ENCODE data around the gene DDX27.
"Not testable (repeated sequence)": the region's sequence is repeated elsewhere in the genome, so short reads cannot be mapped to it uniquely, and the experiment has no call there.

The DDX27 gene

DNA sequence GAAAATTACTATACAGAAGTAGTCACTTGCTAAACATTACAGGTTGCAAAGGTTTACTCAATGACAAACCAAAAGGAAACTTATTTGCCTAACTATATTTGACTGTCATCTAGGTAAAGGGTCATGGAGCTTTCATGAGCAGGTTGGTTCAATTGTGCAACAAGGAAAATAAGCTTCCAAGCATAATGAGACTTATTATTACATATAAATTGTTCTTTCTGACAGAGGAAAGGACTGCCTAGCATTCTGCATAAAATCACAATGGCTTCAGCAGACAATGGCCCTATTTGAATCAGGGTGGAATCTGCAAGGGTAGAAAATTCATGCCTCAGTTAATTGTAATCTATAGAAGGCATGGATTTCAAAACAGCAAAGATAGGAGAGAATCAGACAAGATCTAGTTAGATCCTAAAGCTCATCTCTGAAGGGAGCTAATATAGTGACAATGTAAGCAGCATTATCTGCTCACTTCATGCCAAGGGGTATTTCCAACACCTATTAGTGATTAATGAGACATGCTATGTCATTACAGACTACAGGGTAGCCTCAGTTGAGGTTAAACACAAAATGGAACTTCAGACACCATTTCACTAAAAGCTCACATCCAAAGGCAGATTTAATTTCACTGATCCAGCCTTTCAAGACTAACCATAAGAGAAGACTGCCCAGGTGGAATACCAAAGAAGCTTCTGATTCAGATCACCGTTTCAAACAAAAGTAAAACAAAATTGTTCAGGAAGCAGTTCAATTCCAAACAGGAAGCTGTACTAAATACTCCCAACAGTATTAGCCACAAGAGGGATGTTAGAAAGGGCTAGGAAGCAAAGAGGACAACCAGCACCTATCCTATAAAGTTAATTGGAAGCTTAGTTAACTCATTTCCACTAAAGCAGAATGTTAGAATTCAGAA, 39.6 kb upstream of the DDX27 start:
- H3K4me3 ChIP-seq (ENCODE audit: low read length) = no peak overlapping the region
- DNase-seq (ENCODE audit: low read depth) = no peak
- TF ChIP-seq, protein P1, sequence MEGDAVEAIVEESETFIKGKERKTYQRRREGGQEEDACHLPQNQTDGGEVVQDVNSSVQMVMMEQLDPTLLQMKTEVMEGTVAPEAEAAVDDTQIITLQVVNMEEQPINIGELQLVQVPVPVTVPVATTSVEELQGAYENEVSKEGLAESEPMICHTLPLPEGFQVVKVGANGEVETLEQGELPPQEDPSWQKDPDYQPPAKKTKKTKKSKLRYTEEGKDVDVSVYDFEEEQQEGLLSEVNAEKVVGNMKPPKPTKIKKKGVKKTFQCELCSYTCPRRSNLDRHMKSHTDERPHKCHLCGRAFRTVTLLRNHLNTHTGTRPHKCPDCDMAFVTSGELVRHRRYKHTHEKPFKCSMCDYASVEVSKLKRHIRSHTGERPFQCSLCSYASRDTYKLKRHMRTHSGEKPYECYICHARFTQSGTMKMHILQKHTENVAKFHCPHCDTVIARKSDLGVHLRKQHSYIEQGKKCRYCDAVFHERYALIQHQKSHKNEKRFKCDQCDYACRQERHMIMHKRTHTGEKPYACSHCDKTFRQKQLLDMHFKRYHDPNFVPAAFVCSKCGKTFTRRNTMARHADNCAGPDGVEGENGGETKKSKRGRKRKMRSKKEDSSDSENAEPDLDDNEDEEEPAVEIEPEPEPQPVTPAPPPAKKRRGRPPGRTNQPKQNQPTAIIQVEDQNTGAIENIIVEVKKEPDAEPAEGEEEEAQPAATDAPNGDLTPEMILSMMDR (conservative IDR thresholded peaks at IDR 0.05; ENCODE audit: low read length) = no peak

DNA sequence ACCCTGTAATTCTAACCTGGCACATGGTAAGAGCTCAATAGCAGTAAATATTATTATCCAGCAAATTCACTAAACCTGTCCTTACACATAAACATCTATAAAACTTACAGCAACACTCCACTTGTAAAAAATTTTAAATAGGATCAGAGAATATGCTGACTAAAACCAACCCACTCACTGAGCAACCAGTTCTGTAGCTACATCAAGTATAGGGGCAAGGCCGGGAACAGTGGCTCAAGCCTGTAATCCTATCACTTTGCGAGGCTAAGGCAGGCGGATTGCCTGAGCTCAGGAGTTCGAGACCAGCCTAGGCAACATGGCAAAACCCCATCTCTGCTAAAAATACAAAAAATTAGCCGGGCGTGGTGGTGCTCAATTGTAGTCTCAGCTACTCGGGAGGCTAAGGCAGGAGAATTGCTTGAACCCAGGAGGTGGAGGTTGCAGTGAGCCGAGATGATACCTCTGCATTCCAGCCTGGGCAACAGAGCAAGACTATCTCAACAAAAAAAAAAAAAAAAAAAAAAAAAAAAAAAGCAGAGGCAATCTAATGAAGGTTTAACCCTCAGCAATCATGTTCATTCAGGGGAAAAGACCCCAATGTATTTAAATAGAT, 37.8 kb upstream of the DDX27 start:
- TF ChIP-seq, protein P1 (conservative IDR thresholded peaks at IDR 0.05; ENCODE audit: low read length) = no peak
- no peak for DNase-seq (ENCODE audit: low read depth)
- H3K4me3 ChIP-seq (ENCODE audit: low read length) = no peak overlapping the region

DNA sequence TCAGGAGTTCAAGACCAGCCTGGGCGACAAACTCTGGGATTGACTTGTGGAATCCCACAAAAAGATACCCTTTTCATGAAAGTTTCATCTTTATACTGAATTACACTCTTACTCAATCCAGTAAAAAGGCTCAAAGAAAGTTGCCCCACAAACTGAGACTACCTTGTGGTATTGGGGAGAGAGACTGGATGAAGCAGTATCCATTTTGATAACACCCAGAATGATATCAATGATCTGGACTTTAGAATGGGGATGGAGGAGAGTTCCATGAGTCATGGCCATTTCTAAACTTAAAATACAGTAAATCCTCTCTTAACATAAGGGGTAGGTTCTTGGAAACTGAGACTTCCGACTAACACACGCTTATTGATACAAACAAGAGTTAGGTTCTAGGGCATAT, 35.8 kb upstream of the DDX27 start:
- H3K4me3 ChIP-seq (ENCODE audit: low read length) = no peak overlapping the region

DNA sequence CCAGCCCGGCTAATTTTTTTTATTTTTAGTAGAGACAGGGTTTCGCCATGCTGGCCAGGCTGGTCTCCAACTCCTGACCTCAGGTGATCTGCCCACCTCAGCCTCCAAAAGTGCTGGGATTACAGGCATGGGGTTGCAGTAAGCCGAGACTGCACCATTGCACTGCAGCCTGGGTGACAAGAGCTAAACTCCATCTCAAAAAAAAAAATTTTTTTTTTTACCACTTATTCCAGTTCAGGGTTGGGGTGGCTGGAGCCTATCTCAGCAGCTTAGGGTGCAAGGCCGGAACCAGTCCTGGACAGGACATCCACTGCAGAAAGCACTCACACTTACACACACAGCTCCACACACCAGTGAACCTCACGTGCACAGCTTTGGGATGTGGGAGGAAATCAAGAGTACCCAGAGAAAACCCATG, 35.1 kb upstream of the DDX27 start:
- not testable (repeated sequence) for H3K4me3 ChIP-seq (ENCODE audit: low read length); DNase-seq (ENCODE audit: low read depth)

More for the DNA sequence above, 35.8 kb upstream of the DDX27 start:
- no peak for DNase-seq (ENCODE audit: low read depth)
- TF ChIP-seq, protein P1 (conservative IDR thresholded peaks at IDR 0.05; ENCODE audit: low read length) = no peak

DNA sequence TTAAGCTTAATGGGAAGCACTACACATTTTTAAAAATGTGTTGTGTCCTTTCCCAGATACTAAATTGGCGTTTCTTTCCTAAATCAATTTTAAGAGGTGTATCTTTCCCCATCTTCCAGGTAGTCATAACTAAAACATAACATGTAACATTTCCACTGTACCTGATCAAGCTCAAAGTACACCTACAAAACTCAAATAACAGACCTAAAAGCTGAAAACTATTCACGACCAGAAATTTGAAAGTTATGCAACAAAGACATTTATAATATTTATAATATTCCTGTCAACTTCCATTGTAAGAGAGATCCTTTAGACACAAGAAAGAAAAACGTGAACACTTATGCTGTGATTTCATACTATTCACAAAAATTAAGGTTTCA, 34.5 kb upstream of the DDX27 start:
- DNase-seq (ENCODE audit: low read depth) = no peak
- no peak overlapping the region for H3K4me3 ChIP-seq (ENCODE audit: low read length)
- TF ChIP-seq, protein P1 (conservative IDR thresholded peaks at IDR 0.05; ENCODE audit: low read length) = no peak

DNA sequence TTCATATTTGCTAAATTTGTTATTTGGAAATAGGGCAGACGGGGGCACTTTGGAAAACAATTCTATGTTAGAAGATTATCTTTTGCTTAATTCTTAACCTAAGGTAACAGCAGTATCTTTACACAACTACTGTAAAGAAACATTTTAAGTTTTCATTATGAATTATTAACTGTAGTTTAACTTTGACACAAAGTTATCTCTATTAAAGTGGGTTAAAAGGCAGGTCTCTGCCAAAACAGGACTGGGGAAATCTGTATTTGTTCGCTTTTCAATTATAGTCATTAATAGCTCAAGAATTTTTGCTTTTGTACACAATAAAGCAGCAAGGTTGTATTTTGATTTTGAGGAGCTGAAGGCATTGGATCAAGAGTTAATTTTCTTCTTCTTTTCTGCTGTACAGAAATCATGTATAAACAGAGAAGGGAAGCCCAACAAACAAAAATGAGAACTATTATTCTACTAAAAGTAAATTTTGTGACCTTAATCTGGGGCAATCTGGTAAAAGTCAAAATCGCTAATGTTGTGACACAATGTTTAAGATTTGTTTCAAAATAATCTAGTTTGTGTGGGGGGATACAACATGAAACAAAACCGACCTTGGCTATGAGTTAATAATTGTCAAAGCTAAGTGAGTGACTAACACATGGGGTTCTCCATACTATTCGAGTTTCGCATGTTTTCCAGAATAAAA, 34.0 kb upstream of the DDX27 start:
- TF ChIP-seq, protein P1 (conservative IDR thresholded peaks at IDR 0.05; ENCODE audit: low read length) = no peak
- no peak for DNase-seq (ENCODE audit: low read depth)
- no peak overlapping the region for H3K4me3 ChIP-seq (ENCODE audit: low read length)

DNA sequence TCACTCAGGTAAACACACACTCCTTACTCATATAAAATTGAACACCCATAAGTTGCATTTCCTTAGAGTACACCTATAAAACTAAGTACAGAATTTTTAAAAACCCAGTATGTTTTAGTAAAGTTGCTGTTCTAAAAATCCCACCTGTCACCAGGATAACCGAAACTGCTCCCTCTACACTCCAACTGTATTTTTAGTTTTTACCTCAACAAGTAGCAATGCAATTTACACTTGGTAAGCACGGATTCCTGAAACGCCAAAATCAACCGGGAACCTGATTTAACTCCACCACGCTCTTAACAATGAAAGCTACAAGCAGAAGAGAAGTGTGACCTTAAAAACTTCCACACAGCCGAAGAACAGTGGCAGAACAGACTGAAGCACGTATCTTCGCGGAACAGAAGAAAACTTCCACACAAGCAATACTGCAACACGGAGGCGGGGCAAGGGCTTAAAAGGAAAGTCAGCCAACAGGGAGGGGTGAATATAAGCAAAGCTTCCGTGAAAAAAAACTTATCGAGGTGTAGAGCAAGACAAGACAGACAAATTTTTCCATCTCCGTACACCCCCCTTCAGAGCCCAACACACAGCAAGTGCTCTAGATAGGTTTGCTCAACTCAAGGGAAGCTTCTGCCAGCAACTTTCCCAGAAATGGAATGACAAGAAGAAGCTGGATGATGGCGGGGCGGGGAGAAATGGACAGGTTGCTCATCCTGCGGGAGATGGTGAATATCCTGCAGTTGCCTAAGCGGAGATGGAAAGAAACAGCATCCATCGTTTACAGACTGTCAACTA, 32.5 kb upstream of the DDX27 start:
- H3K4me3 ChIP-seq (ENCODE audit: low read length) = peak overlapping the region; percentile 80
- TF ChIP-seq, protein P1 (conservative IDR thresholded peaks at IDR 0.05; ENCODE audit: low read length) = 0 out of 2 replicates have a peak, but pooled peaks have one; percentile 1
- DNase-seq (ENCODE audit: low read depth) = peak; percentile 48

Measured in AG10803 (cell line).